HUES48 (cell line): ENCODE measurements around the gene ZNF74.
"Not testable (repeated sequence)": the region's sequence is repeated elsewhere in the genome, so short reads cannot be mapped to it uniquely, and the experiment has no call there.

ENCODE experiments used
- H3K27ac ChIP-seq: one replicate; pipeline ENCODE4 v1.7.0; 2013; ENCODE audit warnings: low read depth, low read length, inconsistent platforms
- H3K27me3 ChIP-seq: 2 replicates; pipeline ENCODE4 v1.6.1; 2013; ENCODE audit warnings: mild to moderate bottlenecking, low read length; ENCODE audit not compliant: control insufficient read depth, insufficient read depth
- H3K36me3 ChIP-seq: 2 replicates; pipeline ENCODE4 v1.6.1; 2013; ENCODE audit warnings: low read length; ENCODE audit not compliant: control insufficient read depth, insufficient read depth
- H3K4me1 ChIP-seq: 2 replicates; pipeline ENCODE4 v1.6.1; 2013; ENCODE audit warnings: mild to moderate bottlenecking, low read length; ENCODE audit not compliant: control insufficient read depth, insufficient read depth
- H3K4me3 ChIP-seq: 2 replicates; pipeline ENCODE4 v1.5.1; 2013; ENCODE audit warnings: mild to moderate bottlenecking, low read depth, low read length
- H3K9ac ChIP-seq: 2 replicates; pipeline ENCODE4 v1.6.1; 2013; ENCODE audit warnings: mild to moderate bottlenecking, low read depth, low read length, moderate library complexity
- H3K9me3 ChIP-seq: 2 replicates; pipeline ENCODE4 v1.6.1; 2013; ENCODE audit warnings: low read length; ENCODE audit not compliant: control insufficient read depth, insufficient read depth

Gene ZNF74

GRCh38 chr22:20392365-20392881 lies 1.5 kb upstream of the ZNF74 start:
- not testable (repeated sequence) for H3K9ac ChIP-seq, H3K9me3 ChIP-seq, H3K27ac ChIP-seq, H3K4me1 ChIP-seq, H3K4me3 ChIP-seq, H3K36me3 ChIP-seq, H3K27me3 ChIP-seq

GRCh38 chr22:20392983-20393704 lies 807 bp upstream of the ZNF74 start:
- no peak overlapping the region for H3K9ac ChIP-seq
- H3K4me1 ChIP-seq, result peaks cover 7% of the 10 kb centered on the region; the same call in 1 of the 2 replicates
- no peaks in the 10 kb centered on the region for H3K27me3 ChIP-seq
- peaks cover 4% of the 10 kb centered on the region; the same call in 1 of the 2 replicates for H3K36me3 ChIP-seq
- H3K9me3 ChIP-seq, result no peaks in the 10 kb centered on the region
- peak overlapping the region; percentile 83 for H3K4me3 ChIP-seq
- no peak overlapping the region for H3K27ac ChIP-seq

- Histone ChIP-seq H3K4me3 (peak overlapping the region; percentile 83), H3K4me1 (peaks cover 7% of the 10 kb centered on the region; the same call in 1 of the 2 replicates), H3K27ac (no peak overlapping the region), H3K27me3 (no peaks in the 10 kb centered on the region), H3K9ac (no peak overlapping the region), H3K36me3 (peaks cover 5% of the 10 kb centered on the region), H3K9me3 (no peaks in the 10 kb centered on the region)
These were observed 1.4 kb downstream of the ZNF74 start for GRCh38 chr22:20395181-20395906.

GRCh38 chr22:20395907-20396287 lies 1.9 kb downstream of the ZNF74 start:
- H3K27ac ChIP-seq, result no peak overlapping the region
- H3K4me3 ChIP-seq, result no peak overlapping the region
- peaks cover 11% of the 10 kb centered on the region for H3K36me3 ChIP-seq
- no peaks in the 10 kb centered on the region for H3K9me3 ChIP-seq
- H3K9ac ChIP-seq, result no peak overlapping the region
- H3K27me3 ChIP-seq, result no peaks in the 10 kb centered on the region
- peaks cover 7% of the 10 kb centered on the region; the same call in 1 of the 2 replicates for H3K4me1 ChIP-seq

- H3K4me1 ChIP-seq, result peaks cover 7% of the 10 kb centered on the region; the same call in 1 of the 2 replicates
- H3K36me3 ChIP-seq, result peaks cover 17% of the 10 kb centered on the region
- no peaks in the 10 kb centered on the region for H3K9me3 ChIP-seq
- H3K27me3 ChIP-seq, result no peaks in the 10 kb centered on the region
- no peak overlapping the region for H3K4me3 ChIP-seq
- H3K27ac ChIP-seq, result no peak overlapping the region
- no peak overlapping the region for H3K9ac ChIP-seq
These were observed 2.7 kb downstream of the ZNF74 start for GRCh38 chr22:20396639-20397038.

GRCh38 chr22:20397498-20397897 lies 3.5 kb downstream of the ZNF74 start:
- peaks cover 7% of the 10 kb centered on the region; the same call in 1 of the 2 replicates for H3K4me1 ChIP-seq
- H3K27ac ChIP-seq, result no peak overlapping the region
- no peak overlapping the region for H3K4me3 ChIP-seq
- peaks cover 24% of the 10 kb centered on the region for H3K36me3 ChIP-seq
- no peak overlapping the region for H3K9ac ChIP-seq
- H3K27me3 ChIP-seq, result no peaks in the 10 kb centered on the region
- H3K9me3 ChIP-seq, result no peaks in the 10 kb centered on the region

- peaks cover 7% of the 10 kb centered on the region; the same call in 1 of the 2 replicates for H3K4me1 ChIP-seq
- H3K36me3 ChIP-seq, result peaks cover 31% of the 10 kb centered on the region
- H3K27ac ChIP-seq, result no peak overlapping the region
- H3K9ac ChIP-seq, result no peak overlapping the region
- no peaks in the 10 kb centered on the region for H3K27me3 ChIP-seq
- H3K4me3 ChIP-seq, result no peak overlapping the region
- no peaks in the 10 kb centered on the region for H3K9me3 ChIP-seq
These were observed 4.5 kb downstream of the ZNF74 start for GRCh38 chr22:20398420-20398819.

- Histone ChIP-seq H3K27ac (no peak overlapping the region), H3K9ac (no peak overlapping the region), H3K27me3 (no peaks in the 10 kb centered on the region), H3K4me1 (peaks cover 5% of the 10 kb centered on the region; the same call in 1 of the 2 replicates), H3K4me3 (no peak overlapping the region), H3K36me3 (peaks cover 40% of the 10 kb centered on the region), H3K9me3 (no peaks in the 10 kb centered on the region)
These were observed 6.1 kb downstream of the ZNF74 start for GRCh38 chr22:20399866-20400605.

- no peaks in the 10 kb centered on the region for H3K4me1 ChIP-seq
- H3K27ac ChIP-seq, result no peak overlapping the region
- H3K9ac ChIP-seq, result no peak overlapping the region
- H3K27me3 ChIP-seq, result no peaks in the 10 kb centered on the region
- no peaks in the 10 kb centered on the region for H3K9me3 ChIP-seq
- H3K36me3 ChIP-seq, result peaks cover 44% of the 10 kb centered on the region
- H3K4me3 ChIP-seq, result no peak overlapping the region
These were observed 6.8 kb downstream of the ZNF74 start for GRCh38 chr22:20400606-20401375.

- Histone ChIP-seq H3K27me3 (no peaks in the 10 kb centered on the region), H3K36me3 (peaks cover 49% of the 10 kb centered on the region), H3K4me3 (no peak overlapping the region), H3K9me3 (no peaks in the 10 kb centered on the region), H3K27ac (no peak overlapping the region), H3K9ac (no peak overlapping the region), H3K4me1 (no peaks in the 10 kb centered on the region)
These were observed 7.5 kb downstream of the ZNF74 start for GRCh38 chr22:20401376-20402014.
